ENCODE measurements around the gene FOXP2.

GRCh38 chr7:114687238-114687637 is 272.6 kb downstream of the FOXP2 start:
- TF ChIP-seq EZH2phosphoT487 (IDR thresholded peaks at IDR 0.05; ENCODE audit: borderline replicate concordance, low read length) (no peak), CTCF (conservative IDR thresholded peaks at IDR 0.05; ENCODE audit: low read depth, low read length) (no peak), EZH2 (IDR thresholded peaks at IDR 0.05; ENCODE audit: low read length, unreplicated experiment) (no peak)
